Measurements from ENCODE around the gene CELA3B. TPM values are rescaled to one million over a fixed set of nuclear protein-coding genes. Genes with fewer than 3 reads are reported as not detected.
"Not testable (repeated sequence)": the region's sequence is repeated elsewhere in the genome, so short reads cannot be mapped to it uniquely, and the experiment has no call there.

CELA3B gene
- total RNA-seq, 5 donors from 2014 or later (not counting 1 experiment from before 2014, with no cell fraction given), result 6.9 to 7.5 (median 7.3) TPM; not detected in 2

- POLR2A ChIA-PET; H3K27ac ChIP-seq (ENCODE audit: low read length); H3K4me1 Mint-ChIP-seq; ATAC-seq (replicated peaks in 1 of 4); H3K36me3 Mint-ChIP-seq; DNase-seq; H3K27me3 ChIP-seq (replicated peaks in 1 of 2; ENCODE audit: control insufficient read depth in 2 of 2, extremely low read depth in 1 of 2, insufficient read depth in 2 of 2, low read length in 1 of 2); H3K36me3 ChIP-seq (ENCODE audit: control insufficient read depth in 2 of 2, extremely low read depth in 1 of 2, insufficient read depth in 1 of 2, low read length in 1 of 2); H3K4me3 Mint-ChIP-seq; H3K9me3 Mint-ChIP-seq; H3K4me3 ChIP-seq (ENCODE audit: control insufficient read depth in 1 of 2, extremely low read depth in 1 of 2, low read length in 1 of 2); H3K27ac Mint-ChIP-seq; H3K4me1 ChIP-seq (ENCODE audit: control insufficient read depth in 1 of 2, extremely low read depth in 1 of 2, insufficient read depth in 2 of 2, low read length in 2 of 2); H3K9me3 ChIP-seq; H3K27me3 Mint-ChIP-seq; CTCF ChIA-PET: not testable (repeated sequence)
- 60% methylated on average over 1 of the region's 6 CpGs for WGBS (ENCODE audit: insufficient coverage)
Measured at GRCh38 chr1:21982122-21982521, 5.3 kb downstream of the CELA3B start.

- DNase-seq; H3K4me1 Mint-ChIP-seq; CTCF ChIA-PET; ATAC-seq (replicated peaks in 1 of 4); H3K36me3 Mint-ChIP-seq; H3K27me3 Mint-ChIP-seq; H3K4me1 ChIP-seq (ENCODE audit: control insufficient read depth in 1 of 2, extremely low read depth in 1 of 2, insufficient read depth in 2 of 2, low read length in 2 of 2); H3K9me3 Mint-ChIP-seq; H3K36me3 ChIP-seq (ENCODE audit: control insufficient read depth in 2 of 2, extremely low read depth in 1 of 2, insufficient read depth in 1 of 2, low read length in 1 of 2); H3K27ac Mint-ChIP-seq; H3K4me3 ChIP-seq (ENCODE audit: control insufficient read depth in 1 of 2, extremely low read depth in 1 of 2, low read length in 1 of 2); H3K27ac ChIP-seq (ENCODE audit: low read length); H3K27me3 ChIP-seq (replicated peaks in 1 of 2; ENCODE audit: control insufficient read depth in 2 of 2, extremely low read depth in 1 of 2, insufficient read depth in 2 of 2, low read length in 1 of 2); POLR2A ChIA-PET; H3K4me3 Mint-ChIP-seq; H3K9me3 ChIP-seq: not testable (repeated sequence)
- no CpG with 5 or more reads among the region's 15 CpGs for WGBS (ENCODE audit: insufficient coverage)
Measured at GRCh38 chr1:21983539-21983938, 6.7 kb downstream of the CELA3B start.

- ATAC-seq (replicated peaks in 1 of 4); H3K4me1 Mint-ChIP-seq; H3K36me3 Mint-ChIP-seq; H3K27ac ChIP-seq (ENCODE audit: low read length); POLR2A ChIA-PET; H3K9me3 Mint-ChIP-seq; H3K27me3 Mint-ChIP-seq; H3K4me3 ChIP-seq (ENCODE audit: control insufficient read depth in 1 of 2, extremely low read depth in 1 of 2, low read length in 1 of 2); H3K36me3 ChIP-seq (ENCODE audit: control insufficient read depth in 2 of 2, extremely low read depth in 1 of 2, insufficient read depth in 1 of 2, low read length in 1 of 2); H3K27ac Mint-ChIP-seq; DNase-seq; H3K9me3 ChIP-seq; H3K4me1 ChIP-seq (ENCODE audit: control insufficient read depth in 1 of 2, extremely low read depth in 1 of 2, insufficient read depth in 2 of 2, low read length in 2 of 2); H3K27me3 ChIP-seq (replicated peaks in 1 of 2; ENCODE audit: control insufficient read depth in 2 of 2, extremely low read depth in 1 of 2, insufficient read depth in 2 of 2, low read length in 1 of 2); H3K4me3 Mint-ChIP-seq: not testable (repeated sequence)
- CTCF ChIA-PET, result interaction anchor here in 1 of 2 donors (0.6 kb wide), 1 partner anchor 35 kb away, joined by 7 read pairs; no protein-coding TSS in a partner anchor
- WGBS (ENCODE audit: insufficient coverage), result 90% methylated on average over 2 of the region's 5 CpGs
Measured at GRCh38 chr1:21985893-21986292, 9.1 kb downstream of the CELA3B start.

DNA sequence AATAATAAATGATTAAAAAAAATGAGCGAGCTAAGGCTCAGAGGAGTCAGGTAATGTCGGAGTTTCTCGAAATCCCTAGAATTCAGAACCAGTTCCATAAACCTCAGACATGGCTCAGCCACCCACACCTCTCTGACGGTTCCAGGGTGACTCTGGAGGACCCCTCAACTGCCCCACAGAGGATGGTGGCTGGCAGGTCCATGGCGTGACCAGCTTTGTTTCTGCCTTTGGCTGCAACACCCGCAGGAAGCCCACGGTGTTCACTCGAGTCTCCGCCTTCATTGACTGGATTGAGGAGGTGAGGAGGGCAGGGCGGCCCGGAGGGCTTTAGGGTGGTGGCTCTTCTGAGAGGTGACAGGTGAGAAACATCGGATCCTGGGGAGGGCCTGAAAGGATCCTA, 9.6 kb downstream of the CELA3B start:
- H3K4me1 ChIP-seq (ENCODE audit: control insufficient read depth in 1 of 2, extremely low read depth in 1 of 2, insufficient read depth in 2 of 2, low read length in 2 of 2); DNase-seq; ATAC-seq (replicated peaks in 1 of 4); H3K27me3 ChIP-seq (replicated peaks in 1 of 2; ENCODE audit: control insufficient read depth in 2 of 2, extremely low read depth in 1 of 2, insufficient read depth in 2 of 2, low read length in 1 of 2); H3K9me3 Mint-ChIP-seq; H3K9me3 ChIP-seq; H3K36me3 Mint-ChIP-seq; H3K4me3 ChIP-seq (ENCODE audit: control insufficient read depth in 1 of 2, extremely low read depth in 1 of 2, low read length in 1 of 2); H3K4me1 Mint-ChIP-seq; H3K4me3 Mint-ChIP-seq; H3K27ac Mint-ChIP-seq; H3K27me3 Mint-ChIP-seq; H3K27ac ChIP-seq (ENCODE audit: low read length); POLR2A ChIA-PET; H3K36me3 ChIP-seq (ENCODE audit: control insufficient read depth in 2 of 2, extremely low read depth in 1 of 2, insufficient read depth in 1 of 2, low read length in 1 of 2): not testable (repeated sequence)
- WGBS (ENCODE audit: insufficient coverage), result 75% methylated on average over 3 of the region's 12 CpGs
- CTCF ChIA-PET, result interaction anchor here in 1 of 2 donors (0.6 kb wide), 1 partner anchor 34 kb away, joined by 7 read pairs; no protein-coding TSS in a partner anchor

DNA sequence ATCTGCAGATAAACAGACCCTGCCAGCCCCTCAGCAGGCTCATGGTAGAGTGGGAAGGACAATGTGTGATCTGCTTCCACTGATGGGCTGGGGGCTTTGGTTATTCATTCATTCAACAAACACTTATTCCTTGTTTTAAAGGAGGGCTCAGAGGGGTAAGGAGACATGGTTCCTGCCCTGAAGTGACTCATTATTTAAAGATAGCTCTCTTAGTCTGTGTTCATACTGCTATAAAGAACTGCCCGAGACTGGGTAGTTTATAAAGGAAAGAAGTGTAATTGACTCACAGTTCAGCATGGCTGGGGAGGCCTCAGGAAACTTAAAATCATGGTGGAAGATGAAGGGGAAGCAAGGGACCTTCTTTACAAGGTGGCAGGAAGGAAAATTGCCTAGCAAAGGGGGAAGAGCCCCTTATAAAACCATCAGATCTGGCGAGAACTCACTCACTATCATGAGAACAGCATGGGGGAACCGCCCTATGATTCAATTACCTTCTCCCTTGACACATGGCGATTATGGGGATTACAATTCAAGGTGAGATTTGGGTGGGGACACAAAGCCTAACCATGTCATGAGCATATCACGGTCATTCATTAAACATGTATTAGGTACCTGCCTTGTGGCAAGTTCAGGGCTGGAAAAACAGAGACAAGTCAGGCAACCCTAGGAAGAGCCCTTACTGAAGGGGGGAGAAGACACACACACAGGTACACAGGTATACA, 13.0 kb downstream of the CELA3B start:
- H3K27me3 Mint-ChIP-seq; H3K27me3 ChIP-seq (replicated peaks in 1 of 2; ENCODE audit: control insufficient read depth in 2 of 2, extremely low read depth in 1 of 2, insufficient read depth in 2 of 2, low read length in 1 of 2); H3K36me3 Mint-ChIP-seq; H3K4me3 ChIP-seq (ENCODE audit: control insufficient read depth in 1 of 2, extremely low read depth in 1 of 2, low read length in 1 of 2); POLR2A ChIA-PET; DNase-seq; H3K4me1 Mint-ChIP-seq; H3K9me3 ChIP-seq; CTCF ChIA-PET; H3K27ac ChIP-seq (ENCODE audit: low read length); H3K9me3 Mint-ChIP-seq; ATAC-seq (replicated peaks in 1 of 4); H3K27ac Mint-ChIP-seq; H3K4me1 ChIP-seq (ENCODE audit: control insufficient read depth in 1 of 2, extremely low read depth in 1 of 2, insufficient read depth in 2 of 2, low read length in 2 of 2); H3K36me3 ChIP-seq (ENCODE audit: control insufficient read depth in 2 of 2, extremely low read depth in 1 of 2, insufficient read depth in 1 of 2, low read length in 1 of 2); H3K4me3 Mint-ChIP-seq: not testable (repeated sequence)
- WGBS (ENCODE audit: insufficient coverage), result no CpG with 5 or more reads among the region's 5 CpGs

- H3K4me3 Mint-ChIP-seq; H3K4me1 Mint-ChIP-seq; H3K36me3 Mint-ChIP-seq; H3K27me3 Mint-ChIP-seq; H3K4me1 ChIP-seq (ENCODE audit: control insufficient read depth in 1 of 2, extremely low read depth in 1 of 2, insufficient read depth in 2 of 2, low read length in 2 of 2); H3K4me3 ChIP-seq (ENCODE audit: control insufficient read depth in 1 of 2, extremely low read depth in 1 of 2, low read length in 1 of 2); POLR2A ChIA-PET; H3K9me3 Mint-ChIP-seq; DNase-seq; H3K27me3 ChIP-seq (replicated peaks in 1 of 2; ENCODE audit: control insufficient read depth in 2 of 2, extremely low read depth in 1 of 2, insufficient read depth in 2 of 2, low read length in 1 of 2); H3K9me3 ChIP-seq; H3K36me3 ChIP-seq (ENCODE audit: control insufficient read depth in 2 of 2, extremely low read depth in 1 of 2, insufficient read depth in 1 of 2, low read length in 1 of 2); H3K27ac Mint-ChIP-seq; ATAC-seq (replicated peaks in 1 of 4); H3K27ac ChIP-seq (ENCODE audit: low read length): not testable (repeated sequence)
- WGBS (ENCODE audit: insufficient coverage), result 11% methylated on average over 1 of the region's 3 CpGs
- CTCF ChIA-PET, result interaction anchor here in 1 of 2 donors (0.6 to 0.7 kb wide), 2 partner anchors 42 to 1170 kb away, joined by 3 to 4 read pairs; no protein-coding TSS in a partner anchor
Measured at GRCh38 chr1:21992186-21992585, 15.4 kb downstream of the CELA3B start.
